Neuronal stem cell (in vitro differentiated cells): ENCODE results near the gene PIAS3.

Source experiments
- DNase-seq: peaks from one replicate; pipeline ENCODE4 v3.0.0-alpha.2; 2013; ENCODE audit warnings: low spot score
- H2AFZ ChIP-seq: one replicate; pipeline ENCODE4 v1.6.1; 2013; ENCODE audit warnings: mild to moderate bottlenecking, low read length, inconsistent platforms
- H2AK5ac ChIP-seq: 2 replicates; pipeline ENCODE4 v1.6.1; 2013; ENCODE audit warnings: low read depth, mild to moderate bottlenecking, inconsistent platforms, low read length, moderate library complexity, mixed read lengths
- H2BK120ac ChIP-seq: 2 replicates; pipeline ENCODE4 v1.6.1; 2013; ENCODE audit warnings: low read depth, mild to moderate bottlenecking, inconsistent platforms, low read length, moderate library complexity, mixed read lengths
- H2BK12ac ChIP-seq: one replicate; pipeline ENCODE4 v1.6.1; 2013; ENCODE audit warnings: low read length, inconsistent platforms
- H2BK15ac ChIP-seq: 2 replicates; pipeline ENCODE4 v1.6.1; 2013; ENCODE audit warnings: mild to moderate bottlenecking, low read length, inconsistent platforms, mixed read lengths
- H2BK5ac ChIP-seq: one replicate; pipeline ENCODE4 v1.6.1; 2013; ENCODE audit warnings: inconsistent platforms, mild to moderate bottlenecking, low read length, moderate library complexity
- H3K14ac ChIP-seq: one replicate; pipeline ENCODE4 v1.6.1; 2013; ENCODE audit warnings: low read length, inconsistent platforms
- H3K18ac ChIP-seq: 2 replicates; pipeline ENCODE4 v1.6.1; 2013; ENCODE audit warnings: low read length, inconsistent platforms
- H3K23ac ChIP-seq: 2 replicates; pipeline ENCODE4 v1.6.1; 2013; ENCODE audit warnings: low read depth, mild to moderate bottlenecking, mixed read lengths, low read length, inconsistent platforms; ENCODE audit not compliant: poor library complexity
- H3K27ac ChIP-seq: replicated peaks from 3 replicates; pipeline ENCODE4 v1.5.1; 2013; ENCODE audit warnings: low read length, inconsistent platforms
- H3K27me3 ChIP-seq, 3 experiments: 2 replicates each; pipeline ENCODE4 v1.6.1; 2013; ENCODE audit warnings: low read length in 3 of 3, mild to moderate bottlenecking in 2 of 3, inconsistent platforms in 1 of 3, low read depth in 1 of 3, mixed read lengths in 1 of 3, moderate library complexity in 1 of 3; ENCODE audit not compliant: control insufficient read depth in 3 of 3, insufficient read depth in 3 of 3
- H3K36me3 ChIP-seq, 2 donors: replicated peaks in 1 of 2; 2 replicates each; pipeline ENCODE4 v1.6.1; 2013; ENCODE audit warnings: low read length in 2 of 2; ENCODE audit not compliant: control insufficient read depth in 2 of 2, insufficient read depth in 2 of 2
- H3K4ac ChIP-seq: 2 replicates; pipeline ENCODE4 v1.6.1; 2013; ENCODE audit warnings: inconsistent platforms, mild to moderate bottlenecking, low read length, moderate library complexity
- H3K4me1 ChIP-seq, 2 donors: 1 replicate in 1 of 2; 2 replicates in 1 of 2; pipeline ENCODE4 v1.6.1; 2013; ENCODE audit warnings: low read length in 2 of 2, low read depth in 1 of 2; ENCODE audit not compliant: control insufficient read depth in 2 of 2, insufficient read depth in 1 of 2
- H3K4me2 ChIP-seq: one replicate; pipeline ENCODE4 v1.6.1; 2013; ENCODE audit warnings: mild to moderate bottlenecking, low read length, inconsistent platforms; ENCODE audit not compliant: insufficient read depth, poor library complexity, severe bottlenecking
- H3K4me3 ChIP-seq, 2 donors: 2 replicates each; pipeline ENCODE4 v1.5.1; 2013; ENCODE audit warnings: low read length in 2 of 2, mild to moderate bottlenecking in 2 of 2, inconsistent platforms in 1 of 2, moderate library complexity in 1 of 2
- H3K79me1 ChIP-seq: one replicate; pipeline ENCODE4 v1.6.1; 2013; ENCODE audit warnings: low read depth, mild to moderate bottlenecking, inconsistent platforms, low read length, moderate library complexity
- H3K9ac ChIP-seq: one replicate; pipeline ENCODE4 v1.6.1; 2013; ENCODE audit warnings: mild to moderate bottlenecking, low read depth, low read length, inconsistent platforms; ENCODE audit not compliant: poor library complexity
- H3K9me3 ChIP-seq, 2 donors: replicated peaks in 1 of 2; 2 replicates each; pipeline versions ENCODE3 to v1.6.1; 2013; ENCODE audit warnings: low read length in 2 of 2, mild to moderate bottlenecking in 2 of 2, inconsistent platforms in 1 of 2, low read depth in 1 of 2, mixed read lengths in 1 of 2, moderate library complexity in 1 of 2; ENCODE audit not compliant: control insufficient read depth in 2 of 2, insufficient read depth in 1 of 2
- H4K8ac ChIP-seq: one replicate; pipeline ENCODE4 v1.6.1; 2013; ENCODE audit warnings: low read depth, mild to moderate bottlenecking, inconsistent platforms, low read length, moderate library complexity
- H4K91ac ChIP-seq: one replicate; pipeline ENCODE4 v1.6.1; 2013; ENCODE audit warnings: low read length, low read depth, mild to moderate bottlenecking, inconsistent platforms; ENCODE audit not compliant: poor library complexity
- WGBS, 2 donors: extraction: QIAGEN DNeasy Blood & Tissue Kit; methylation state at CpG; one replicate each; pipeline ENCODE4 v1.1.7; 2013; ENCODE audit warnings: missing lambda C conversion rate in 2 of 2, mixed read lengths in 1 of 2; ENCODE audit not compliant: insufficient read length in 2 of 2, insufficient replicate concordance in 1 of 2; ENCODE audit errors: extremely low coverage in 2 of 2; 5-methylcytosine and 5-hydroxymethylcytosine counted together

Gene PIAS3

DNA sequence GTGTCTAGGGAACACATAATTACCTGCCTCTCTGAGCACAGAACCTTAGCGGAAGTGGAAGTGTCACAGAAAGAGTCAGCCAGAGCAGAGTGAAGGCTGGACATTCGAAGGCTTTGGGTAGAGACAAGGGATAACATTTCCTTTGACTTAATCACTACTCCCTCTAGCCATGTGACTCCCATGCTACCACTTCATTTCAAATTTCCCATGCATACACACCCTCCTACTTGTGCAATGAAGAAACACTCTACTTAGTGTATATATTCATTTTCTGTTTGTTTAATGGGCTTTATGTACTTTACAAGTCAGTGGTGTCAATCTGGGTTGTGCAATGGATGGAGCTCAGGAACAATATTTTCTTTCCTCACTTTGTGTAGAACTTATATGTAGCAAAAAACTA is 19.8 kb upstream of the PIAS3 start:
- Histone ChIP-seq H3K9ac (no peak overlapping the region), H2BK15ac (no peak overlapping the region), H2BK120ac (no peak overlapping the region), H3K23ac (no peak overlapping the region), H3K79me1 (no peaks in the 10 kb centered on the region), H2AK5ac (no peak overlapping the region), H4K8ac (no peak overlapping the region), H2AFZ (no peak overlapping the region), H3K36me3 (no peaks in the 10 kb centered on the region), H3K4me1 (peaks cover 5 to 6% of the 10 kb centered on the region in 2 donors), H3K27me3 (peaks cover 0 to 66% (median 2%) of the 10 kb centered on the region in 3 experiments), H2BK12ac (no peak overlapping the region), H3K27ac (no peak overlapping the region), H4K91ac (no peak overlapping the region), H3K18ac (no peak overlapping the region), H3K9me3 (no peaks in the 10 kb centered on the region), H2BK5ac (no peak overlapping the region), H3K4me2 (no peak overlapping the region), H3K4ac (no peak overlapping the region), H3K4me3 (no peak overlapping the region), H3K14ac (no peak overlapping the region)
- WGBS, 2 donors, result no CpG with 5 or more reads among the region's 2 CpGs
- DNase-seq, result no peak

DNA sequence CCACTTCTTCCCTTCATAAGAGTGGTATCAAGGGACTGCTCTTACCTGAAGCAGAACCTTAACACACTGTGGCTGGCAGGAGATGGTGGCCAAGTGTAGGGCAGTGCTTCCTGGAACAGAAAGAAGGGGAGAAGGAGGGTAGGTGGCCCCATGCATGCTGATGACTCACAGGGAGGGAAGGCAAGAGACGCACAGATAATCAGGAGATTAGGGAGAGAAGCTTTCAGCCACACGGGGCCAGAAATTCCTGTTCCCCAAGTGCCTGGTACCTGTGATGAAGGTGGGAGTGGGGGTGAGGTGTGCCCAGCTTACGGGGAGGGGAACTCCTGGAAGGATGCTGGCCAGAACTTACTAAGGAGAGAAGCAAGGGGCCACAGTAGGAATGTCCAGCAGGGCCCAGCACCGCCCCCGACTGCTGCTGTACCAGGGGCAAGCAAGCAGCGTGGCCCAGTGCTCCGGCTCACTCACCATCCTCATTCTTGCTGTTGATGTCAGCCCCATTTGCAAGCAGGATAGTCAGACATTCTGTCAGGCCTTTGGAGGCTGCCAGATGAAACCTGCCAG is 19.1 kb upstream of the PIAS3 start:
- H3K4ac ChIP-seq, result no peak overlapping the region
- H2BK12ac ChIP-seq, result no peak overlapping the region
- H3K4me2 ChIP-seq, result no peak overlapping the region
- no peak for DNase-seq
- H3K4me3 ChIP-seq, result no peak overlapping the region
- H4K8ac ChIP-seq, result no peak overlapping the region
- no peak overlapping the region for H2BK5ac ChIP-seq
- H2AFZ ChIP-seq, result no peak overlapping the region
- H3K9me3 ChIP-seq, result no peaks in the 10 kb centered on the region
- no peak overlapping the region for H4K91ac ChIP-seq
- H3K23ac ChIP-seq, result no peak overlapping the region
- no peak overlapping the region for H2BK15ac ChIP-seq
- no peaks in the 10 kb centered on the region for H3K36me3 ChIP-seq
- H2AK5ac ChIP-seq, result no peak overlapping the region
- H3K27me3 ChIP-seq, result peaks cover 0 to 68% (median 0%) of the 10 kb centered on the region in 3 experiments
- H3K14ac ChIP-seq, result no peak overlapping the region
- H2BK120ac ChIP-seq, result no peak overlapping the region
- no peak overlapping the region for H3K18ac ChIP-seq
- no peaks in the 10 kb centered on the region for H3K79me1 ChIP-seq
- WGBS, 2 donors, result no CpG with 5 or more reads among the region's 7 CpGs
- H3K9ac ChIP-seq, result no peak overlapping the region
- H3K4me1 ChIP-seq, result peaks cover 5 to 6% of the 10 kb centered on the region in 2 donors
- H3K27ac ChIP-seq, result no peak overlapping the region

GRCh38 chr1:145874646-145875045 is 15.8 kb upstream of the PIAS3 start:
- DNase-seq, result no peak
- H3K27ac ChIP-seq, result no peak overlapping the region
- H3K14ac ChIP-seq, result peak overlapping the region; percentile 82
- H3K18ac ChIP-seq, result no peak overlapping the region
- no peak overlapping the region for H4K91ac ChIP-seq
- H3K4me3 ChIP-seq, result no peak overlapping the region
- H2AFZ ChIP-seq, result no peak overlapping the region
- H3K4me1 ChIP-seq, result peaks cover 6 to 11% of the 10 kb centered on the region in 2 donors
- H3K23ac ChIP-seq, result peak overlapping the region; percentile 26
- no CpG with 5 or more reads among the region's 12 CpGs for WGBS, 2 donors
- H2BK15ac ChIP-seq, result no peak overlapping the region
- H2BK120ac ChIP-seq, result no peak overlapping the region
- no peak overlapping the region for H2BK12ac ChIP-seq
- H3K36me3 ChIP-seq, result no peaks in the 10 kb centered on the region
- H4K8ac ChIP-seq, result no peak overlapping the region
- no peak overlapping the region for H3K9ac ChIP-seq
- no peak overlapping the region for H3K4me2 ChIP-seq
- H2BK5ac ChIP-seq, result no peak overlapping the region
- no peak overlapping the region for H2AK5ac ChIP-seq
- H3K4ac ChIP-seq, result no peak overlapping the region
- peaks cover 2% of the 10 kb centered on the region for H3K79me1 ChIP-seq
- H3K27me3 ChIP-seq, result peaks cover 0 to 78% (median 0%) of the 10 kb centered on the region in 3 experiments
- no peaks in the 10 kb centered on the region for H3K9me3 ChIP-seq

DNA sequence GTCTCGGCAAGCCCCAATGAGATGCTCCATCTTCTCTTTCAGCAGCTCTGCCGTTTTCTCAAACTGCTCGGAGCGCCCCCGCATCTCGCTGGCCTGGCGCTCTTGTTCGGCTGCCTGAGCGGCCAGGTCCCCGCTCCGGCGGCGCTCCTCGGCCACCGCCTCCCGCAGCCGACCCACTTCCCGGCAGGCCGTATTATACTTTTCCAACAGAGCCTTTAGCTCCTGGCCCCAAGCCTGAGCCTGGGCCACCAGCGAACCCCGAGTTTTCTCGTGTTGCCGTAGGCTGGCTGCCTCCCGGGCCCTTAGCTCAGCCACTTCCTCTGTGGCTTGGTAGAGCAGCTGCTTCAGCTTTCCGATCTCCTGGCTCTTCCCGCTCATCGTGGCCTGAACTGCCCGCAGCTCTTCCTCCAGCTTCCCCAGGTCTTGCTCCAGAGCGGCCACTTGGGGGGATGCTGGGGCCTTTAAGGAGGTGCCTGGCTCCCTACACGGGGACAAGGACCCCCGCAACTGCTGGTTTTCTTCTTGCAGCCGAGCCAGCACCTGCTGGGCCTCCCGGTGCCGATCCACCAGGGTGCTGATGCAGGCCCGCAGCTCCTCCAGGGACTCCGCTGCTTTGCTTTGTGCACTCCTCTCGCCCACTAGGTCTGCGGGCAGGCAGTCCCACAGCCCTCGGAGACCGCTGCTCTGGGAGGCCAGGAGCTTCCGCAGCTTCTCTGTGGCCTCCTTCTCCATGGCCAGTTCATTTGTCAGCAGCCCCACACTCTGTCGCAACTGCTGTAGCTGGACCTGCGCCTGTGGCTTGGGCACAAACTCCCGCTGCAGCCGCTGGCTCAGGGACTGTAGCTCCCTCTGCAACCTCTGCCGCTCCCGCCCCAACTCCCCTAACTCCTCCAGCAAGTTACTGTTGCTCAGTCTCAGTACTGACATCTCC is 13.4 kb upstream of the PIAS3 start:
- Histone ChIP-seq H3K9me3 (no peaks in the 10 kb centered on the region), H3K4me3 (peak overlapping the region; percentile 47 to 67), H3K27ac (no peak overlapping the region), H3K4me1 (peaks cover 3 to 8% of the 10 kb centered on the region in 2 donors), H3K79me1 (peaks cover 2% of the 10 kb centered on the region), H3K9ac (peak overlapping the region; percentile 97), H3K18ac (peak overlapping the region; percentile 97), H2BK12ac (peak overlapping the region; percentile 87), H2BK5ac (peak overlapping the region; percentile 83), H3K4me2 (peak overlapping the region; percentile 52), H2AK5ac (peak overlapping the region; percentile 56), H2BK120ac (peak overlapping the region; percentile 63), H3K4ac (peak overlapping the region; percentile 97), H4K91ac (peak overlapping the region; percentile 97), H4K8ac (peak overlapping the region; percentile 97), H3K14ac (peak overlapping the region; percentile 84), H3K23ac (peak overlapping the region; percentile 86), H3K27me3 (peaks cover 0 to 67% (median 0%) of the 10 kb centered on the region in 3 experiments), H2BK15ac (peak overlapping the region; percentile 100), H2AFZ (peak overlapping the region; percentile 99), H3K36me3 (no peaks in the 10 kb centered on the region)
- DNase-seq, result no peak
- WGBS, 2 donors, result no CpG with 5 or more reads among the region's 47 CpGs
